Nucleus accumbens (tissue), 56 donors: ENCODE results near the gene SEC61A1.

ENCODE experiments used
- DNase-seq, 56 donors: peaks; one replicate each; lab custom pipeline; 2025; lab: John Stamatoyannopoulos, UW

Gene SEC61A1

GRCh38 chr3:128054367-128054766, 2.1 kb downstream of the SEC61A1 start:
- DNase-seq: peak in 1 of 56 donors; percentile 13

- DNase-seq: no peak
These were observed 4.0 kb downstream of the SEC61A1 start for GRCh38 chr3:128056258-128056657.

- no peak for DNase-seq
These were observed 8.5 kb downstream of the SEC61A1 start for GRCh38 chr3:128060473-128061381.

GRCh38 chr3:128062033-128062745, 10.0 kb downstream of the SEC61A1 start:
- DNase-seq: peak in 3 of 56 donors; percentile 16 to 38 (median 36)

GRCh38 chr3:128063865-128064264, 11.6 kb downstream of the SEC61A1 start:
- DNase-seq: no peak

GRCh38 chr3:128064962-128065361, 12.7 kb downstream of the SEC61A1 start:
- no peak for DNase-seq

GRCh38 chr3:128066114-128066513, 13.9 kb downstream of the SEC61A1 start:
- no peak for DNase-seq

GRCh38 chr3:128066676-128067075, 14.4 kb downstream of the SEC61A1 start:
- no peak for DNase-seq

- DNase-seq: no peak
These were observed 15.3 kb downstream of the SEC61A1 start for GRCh38 chr3:128067489-128067888.

- DNase-seq: no peak
These were observed 16.0 kb downstream of the SEC61A1 start for GRCh38 chr3:128068156-128068620.

- DNase-seq: no peak
These were observed 17.0 kb downstream of the SEC61A1 start for GRCh38 chr3:128069271-128069670.

GRCh38 chr3:128070898-128071591, 18.8 kb downstream of the SEC61A1 start:
- DNase-seq: no peak

- no peak for DNase-seq
These were observed 19.7 kb downstream of the SEC61A1 start for GRCh38 chr3:128071771-128072453.

GRCh38 chr3:128072454-128073184, 20.4 kb downstream of the SEC61A1 start:
- DNase-seq: no peak

GRCh38 chr3:128073185-128073725, 21.0 kb downstream of the SEC61A1 start:
- no peak for DNase-seq

- DNase-seq: no peak
These were observed 21.6 kb downstream of the SEC61A1 start for GRCh38 chr3:128073807-128074206.

- peak in 2 of 56 donors; percentile 45 to 49 for DNase-seq
These were observed 22.7 kb downstream of the SEC61A1 start for GRCh38 chr3:128074851-128075521.
